Measurements from ENCODE around the gene PPP2R2D. TPM values are rescaled to one million over a fixed set of nuclear protein-coding genes. Genes with fewer than 3 reads are reported as not detected.

The PPP2R2D gene
- total RNA-seq, 1 donor from 2014 or later: 30.0 TPM

GRCh38 chr10:131998845-131999681 lies 98.3 kb downstream of the PPP2R2D start:
- H3K27ac ChIP-seq: peak overlapping the region; percentile 84
- H3K27me3 ChIP-seq (ENCODE audit: low read depth): no peaks in the 10 kb centered on the region
- no peaks in the 10 kb centered on the region for H3K9me3 ChIP-seq
- no peak overlapping the region for H3K4me3 ChIP-seq
- no peak for DNase-seq
- no peak for ATAC-seq
- no peaks in the 10 kb centered on the region for H3K36me3 ChIP-seq
- H3K4me1 ChIP-seq: peaks cover 34% of the 10 kb centered on the region
- intact Hi-C loops (cut with DNase I): no loop called here
- TF ChIP-seq, protein P1, sequence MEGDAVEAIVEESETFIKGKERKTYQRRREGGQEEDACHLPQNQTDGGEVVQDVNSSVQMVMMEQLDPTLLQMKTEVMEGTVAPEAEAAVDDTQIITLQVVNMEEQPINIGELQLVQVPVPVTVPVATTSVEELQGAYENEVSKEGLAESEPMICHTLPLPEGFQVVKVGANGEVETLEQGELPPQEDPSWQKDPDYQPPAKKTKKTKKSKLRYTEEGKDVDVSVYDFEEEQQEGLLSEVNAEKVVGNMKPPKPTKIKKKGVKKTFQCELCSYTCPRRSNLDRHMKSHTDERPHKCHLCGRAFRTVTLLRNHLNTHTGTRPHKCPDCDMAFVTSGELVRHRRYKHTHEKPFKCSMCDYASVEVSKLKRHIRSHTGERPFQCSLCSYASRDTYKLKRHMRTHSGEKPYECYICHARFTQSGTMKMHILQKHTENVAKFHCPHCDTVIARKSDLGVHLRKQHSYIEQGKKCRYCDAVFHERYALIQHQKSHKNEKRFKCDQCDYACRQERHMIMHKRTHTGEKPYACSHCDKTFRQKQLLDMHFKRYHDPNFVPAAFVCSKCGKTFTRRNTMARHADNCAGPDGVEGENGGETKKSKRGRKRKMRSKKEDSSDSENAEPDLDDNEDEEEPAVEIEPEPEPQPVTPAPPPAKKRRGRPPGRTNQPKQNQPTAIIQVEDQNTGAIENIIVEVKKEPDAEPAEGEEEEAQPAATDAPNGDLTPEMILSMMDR (IDR thresholded peaks at IDR 0.05): no peak

DNA sequence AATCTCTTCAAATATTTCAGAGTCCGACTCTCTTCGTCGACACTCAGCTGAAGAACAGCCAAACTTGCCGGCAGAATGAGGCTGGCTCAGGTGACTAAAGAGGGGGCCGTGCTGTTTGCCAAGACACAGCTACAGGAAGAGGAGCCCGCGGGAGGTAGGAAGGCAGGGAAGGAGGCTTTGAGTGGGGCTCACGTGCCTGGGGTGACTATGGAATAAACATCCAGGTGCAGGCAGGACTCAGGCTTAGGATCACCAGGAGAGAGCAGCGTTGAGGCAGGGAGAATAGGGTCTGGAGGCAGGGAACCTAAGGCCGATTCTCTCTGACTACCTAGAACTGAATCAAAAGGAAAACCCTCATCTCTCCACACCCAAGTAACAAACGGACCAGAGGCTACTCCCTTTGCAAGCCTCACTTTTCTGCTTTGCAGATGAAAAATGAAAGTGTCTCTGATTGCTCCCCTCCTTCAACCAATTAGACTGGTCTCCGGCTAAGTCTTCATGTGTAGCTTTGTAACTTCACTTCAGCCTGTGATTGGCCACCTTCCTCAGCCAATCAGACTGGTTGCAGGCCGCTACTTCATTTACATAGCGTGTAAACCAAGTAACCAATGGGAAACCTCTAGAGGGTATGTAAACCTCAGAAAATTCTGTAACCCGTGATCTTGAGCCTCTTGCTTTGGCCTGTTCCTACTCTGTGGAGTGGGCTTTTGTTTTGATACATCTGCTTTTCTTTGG lies 100.6 kb downstream of the PPP2R2D start:
- DNase-seq (peak; percentile 72), ATAC-seq (peak; percentile 13 to 25)
- no peak overlapping the region for H3K4me3 ChIP-seq
- H3K4me1 ChIP-seq: peaks cover 29% of the 10 kb centered on the region
- intact Hi-C loops (cut with DNase I): no loop called here
- no peaks in the 10 kb centered on the region for H3K27me3 ChIP-seq (ENCODE audit: low read depth)
- no peaks in the 10 kb centered on the region for H3K9me3 ChIP-seq
- no peak overlapping the region for H3K27ac ChIP-seq
- H3K36me3 ChIP-seq: no peaks in the 10 kb centered on the region
- TF ChIP-seq, protein P1 (IDR thresholded peaks at IDR 0.05): no peak

GRCh38 chr10:132002004-132002403 lies 101.2 kb downstream of the PPP2R2D start:
- ATAC-seq (no peak), DNase-seq (no peak)
- no peak overlapping the region for H3K27ac ChIP-seq
- no peaks in the 10 kb centered on the region for H3K36me3 ChIP-seq
- H3K4me1 ChIP-seq: peaks cover 23% of the 10 kb centered on the region
- H3K4me3 ChIP-seq: no peak overlapping the region
- H3K9me3 ChIP-seq: no peaks in the 10 kb centered on the region
- TF ChIP-seq, protein P1 (IDR thresholded peaks at IDR 0.05): no peak
- H3K27me3 ChIP-seq (ENCODE audit: low read depth): no peaks in the 10 kb centered on the region
- intact Hi-C loops (cut with DNase I): no loop called here

GRCh38 chr10:132003282-132003924 lies 102.6 kb downstream of the PPP2R2D start:
- no peaks in the 10 kb centered on the region for H3K36me3 ChIP-seq
- TF ChIP-seq, protein P1 (IDR thresholded peaks at IDR 0.05): no peak
- H3K4me1 ChIP-seq: peaks cover 12% of the 10 kb centered on the region
- no peaks in the 10 kb centered on the region for H3K27me3 ChIP-seq (ENCODE audit: low read depth)
- no peak overlapping the region for H3K27ac ChIP-seq
- H3K4me3 ChIP-seq: no peak overlapping the region
- intact Hi-C loops (cut with DNase I): no loop called here
- DNase-seq: no peak
- no peak for ATAC-seq
- no peaks in the 10 kb centered on the region for H3K9me3 ChIP-seq

- no peak for ATAC-seq
- H3K4me1 ChIP-seq: peaks cover 6% of the 10 kb centered on the region
- no peak overlapping the region for H3K27ac ChIP-seq
- TF ChIP-seq, protein P1 (IDR thresholded peaks at IDR 0.05): no peak
- H3K36me3 ChIP-seq: no peaks in the 10 kb centered on the region
- H3K4me3 ChIP-seq: no peak overlapping the region
- DNase-seq: no peak
- intact Hi-C loops (cut with DNase I): no loop called here
- H3K9me3 ChIP-seq: no peaks in the 10 kb centered on the region
- H3K27me3 ChIP-seq (ENCODE audit: low read depth): no peaks in the 10 kb centered on the region
Measured at GRCh38 chr10:132004052-132004451, 103.2 kb downstream of the PPP2R2D start.

All from lower lobe of right lung (tissue), 2 donors.